Measurements from ENCODE around the gene TTLL9.

DNA sequence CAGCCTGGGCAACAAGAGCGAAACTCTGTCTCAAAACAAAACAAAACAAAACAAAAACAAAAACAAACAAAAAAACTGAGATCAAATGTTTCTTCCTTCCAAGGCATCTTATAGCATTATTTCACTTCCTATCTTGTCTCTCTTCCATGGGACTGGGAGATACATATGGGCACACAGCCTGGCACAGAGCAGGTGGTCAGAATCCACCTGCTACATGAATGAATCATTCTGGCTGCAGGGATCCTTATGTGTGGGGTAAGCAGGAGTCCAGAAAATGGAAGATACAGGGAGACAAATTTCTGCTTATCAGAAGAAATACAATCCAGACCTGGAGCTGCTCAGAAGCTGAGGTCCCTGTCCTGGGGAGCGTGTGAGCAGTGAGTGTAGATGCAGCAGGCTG lies 121.7 kb downstream of the TTLL9 start:
- TF ChIP-seq, protein P1, sequence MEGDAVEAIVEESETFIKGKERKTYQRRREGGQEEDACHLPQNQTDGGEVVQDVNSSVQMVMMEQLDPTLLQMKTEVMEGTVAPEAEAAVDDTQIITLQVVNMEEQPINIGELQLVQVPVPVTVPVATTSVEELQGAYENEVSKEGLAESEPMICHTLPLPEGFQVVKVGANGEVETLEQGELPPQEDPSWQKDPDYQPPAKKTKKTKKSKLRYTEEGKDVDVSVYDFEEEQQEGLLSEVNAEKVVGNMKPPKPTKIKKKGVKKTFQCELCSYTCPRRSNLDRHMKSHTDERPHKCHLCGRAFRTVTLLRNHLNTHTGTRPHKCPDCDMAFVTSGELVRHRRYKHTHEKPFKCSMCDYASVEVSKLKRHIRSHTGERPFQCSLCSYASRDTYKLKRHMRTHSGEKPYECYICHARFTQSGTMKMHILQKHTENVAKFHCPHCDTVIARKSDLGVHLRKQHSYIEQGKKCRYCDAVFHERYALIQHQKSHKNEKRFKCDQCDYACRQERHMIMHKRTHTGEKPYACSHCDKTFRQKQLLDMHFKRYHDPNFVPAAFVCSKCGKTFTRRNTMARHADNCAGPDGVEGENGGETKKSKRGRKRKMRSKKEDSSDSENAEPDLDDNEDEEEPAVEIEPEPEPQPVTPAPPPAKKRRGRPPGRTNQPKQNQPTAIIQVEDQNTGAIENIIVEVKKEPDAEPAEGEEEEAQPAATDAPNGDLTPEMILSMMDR (IDR thresholded peaks at IDR 0.05), result no peak
- no peak for TF ChIP-seq POLR2A (IDR thresholded peaks at IDR 0.05)

All from lower leg skin (tissue), 3 donors.